ENCODE measurements around the gene SCUBE2. TPM values are rescaled to one million over a fixed set of nuclear protein-coding genes. Genes with fewer than 3 reads are reported as not detected.
A peak's percentile ranks its signal among the peaks of the same experiment; 100 is the strongest.

Gene SCUBE2
- total RNA-seq (2021; fragmentation: NEBNext Ultra II Directional; extraction: Animal tissue kit (Norgen Biotek cat#: 25700)): 1 to 10 TPM in 1 of 6 experiments, under 1 TPM in 5; 0.31 to 1.1 (median 0.80) TPM
- long read RNA-seq: 0 reads

DNA sequence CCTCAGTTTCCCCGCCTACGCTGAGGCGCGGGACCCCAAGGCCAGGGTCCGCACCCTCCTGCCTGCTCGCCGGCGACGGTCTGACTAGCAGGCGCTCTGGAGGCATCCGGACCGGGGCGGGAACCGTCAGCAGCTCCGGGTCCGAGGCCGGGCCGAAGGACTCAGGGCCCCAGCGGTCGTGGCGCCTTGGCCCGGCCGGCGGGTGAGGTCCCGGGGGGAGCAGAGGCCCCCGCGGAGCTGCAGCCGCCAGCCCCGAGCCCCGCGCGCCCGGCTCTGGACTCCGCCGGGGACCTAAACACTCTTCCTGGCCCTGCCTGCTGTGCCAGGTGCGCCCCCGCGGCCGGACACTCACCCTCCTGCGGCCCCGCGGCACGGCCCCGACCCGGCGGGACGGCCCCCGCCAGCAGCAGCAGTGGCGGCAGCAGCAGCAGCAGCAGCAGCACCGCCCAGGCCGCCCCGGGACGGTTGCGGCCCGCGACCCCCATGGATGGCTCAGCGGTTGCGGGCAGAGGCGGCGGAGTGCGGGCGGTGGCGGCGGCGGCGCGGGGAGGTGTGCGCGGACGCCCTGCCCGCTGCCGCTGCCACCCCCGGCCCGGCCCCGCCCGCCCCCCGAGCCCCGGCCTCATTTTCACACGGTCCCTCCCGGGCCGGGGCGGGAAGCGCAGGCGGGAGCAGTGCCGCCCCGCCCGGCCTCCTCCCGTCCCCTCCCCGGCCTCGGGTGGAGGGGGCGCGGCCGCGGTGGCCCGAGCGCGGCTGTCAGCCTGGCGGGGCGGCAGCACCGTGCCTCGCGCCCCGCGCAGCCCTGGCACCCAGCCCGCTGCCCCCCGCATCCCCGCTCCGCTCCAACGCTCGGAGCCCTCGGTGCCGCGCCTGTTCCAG, at the start of gene SCUBE2:
Gene SCUBE2 (minus strand): TSS at position 556 of the 879 bp plus-strand sequence. CDS start 71 bp downstream, at position 485.
- H3K27me3 Mint-ChIP-seq (ENCODE audit: insufficient read depth): peaks cover 17% of the 10 kb centered on the region
- H3K36me3 Mint-ChIP-seq (ENCODE audit: low read depth): no peaks in the 10 kb centered on the region
- no peaks in the 10 kb centered on the region for H3K9me3 Mint-ChIP-seq
- DNase-seq: no peak
- H3K27ac Mint-ChIP-seq: no peak within 1 kb of the TSS
- H3K4me1 Mint-ChIP-seq (ENCODE audit: low read depth): no peaks in the 10 kb centered on the region
- H3K4me3 Mint-ChIP-seq: peak within 1 kb of the TSS; percentile 77
- TF ChIP-seq, protein P1, sequence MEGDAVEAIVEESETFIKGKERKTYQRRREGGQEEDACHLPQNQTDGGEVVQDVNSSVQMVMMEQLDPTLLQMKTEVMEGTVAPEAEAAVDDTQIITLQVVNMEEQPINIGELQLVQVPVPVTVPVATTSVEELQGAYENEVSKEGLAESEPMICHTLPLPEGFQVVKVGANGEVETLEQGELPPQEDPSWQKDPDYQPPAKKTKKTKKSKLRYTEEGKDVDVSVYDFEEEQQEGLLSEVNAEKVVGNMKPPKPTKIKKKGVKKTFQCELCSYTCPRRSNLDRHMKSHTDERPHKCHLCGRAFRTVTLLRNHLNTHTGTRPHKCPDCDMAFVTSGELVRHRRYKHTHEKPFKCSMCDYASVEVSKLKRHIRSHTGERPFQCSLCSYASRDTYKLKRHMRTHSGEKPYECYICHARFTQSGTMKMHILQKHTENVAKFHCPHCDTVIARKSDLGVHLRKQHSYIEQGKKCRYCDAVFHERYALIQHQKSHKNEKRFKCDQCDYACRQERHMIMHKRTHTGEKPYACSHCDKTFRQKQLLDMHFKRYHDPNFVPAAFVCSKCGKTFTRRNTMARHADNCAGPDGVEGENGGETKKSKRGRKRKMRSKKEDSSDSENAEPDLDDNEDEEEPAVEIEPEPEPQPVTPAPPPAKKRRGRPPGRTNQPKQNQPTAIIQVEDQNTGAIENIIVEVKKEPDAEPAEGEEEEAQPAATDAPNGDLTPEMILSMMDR (IDR thresholded peaks at IDR 0.05): no peak

DNA sequence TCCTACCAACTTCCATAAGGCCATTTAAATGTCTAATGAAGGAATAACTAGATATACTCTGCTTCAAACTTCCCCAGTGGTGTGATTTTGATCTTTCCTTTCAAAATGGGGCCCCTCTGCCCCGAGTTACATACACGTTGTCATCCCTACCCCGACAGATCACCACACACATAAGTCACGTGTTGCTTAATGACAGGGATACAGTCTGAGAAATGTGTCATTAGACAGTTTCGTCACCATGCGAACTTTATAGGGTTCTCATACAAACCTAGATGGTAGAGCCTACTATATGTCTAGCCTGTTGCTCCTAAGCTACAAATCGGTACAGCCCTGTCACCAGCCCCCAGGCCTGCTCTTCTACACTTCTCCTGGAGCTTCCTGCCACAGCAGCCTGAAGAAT, 49.8 kb upstream of the SCUBE2 start:
- Mint-ChIP-seq H3K36me3 (ENCODE audit: low read depth) (peaks cover 66% of the 10 kb centered on the region), H3K4me3 (no peak overlapping the region), H3K27ac (no peak overlapping the region), H3K4me1 (ENCODE audit: low read depth) (peaks cover 49% of the 10 kb centered on the region), H3K9me3 (no peaks in the 10 kb centered on the region), H3K27me3 (ENCODE audit: insufficient read depth) (peaks cover 5% of the 10 kb centered on the region; the same call in 1 of the 2 replicates)
- TF ChIP-seq, protein P1 (IDR thresholded peaks at IDR 0.05): no peak
- no peak for DNase-seq

DNA sequence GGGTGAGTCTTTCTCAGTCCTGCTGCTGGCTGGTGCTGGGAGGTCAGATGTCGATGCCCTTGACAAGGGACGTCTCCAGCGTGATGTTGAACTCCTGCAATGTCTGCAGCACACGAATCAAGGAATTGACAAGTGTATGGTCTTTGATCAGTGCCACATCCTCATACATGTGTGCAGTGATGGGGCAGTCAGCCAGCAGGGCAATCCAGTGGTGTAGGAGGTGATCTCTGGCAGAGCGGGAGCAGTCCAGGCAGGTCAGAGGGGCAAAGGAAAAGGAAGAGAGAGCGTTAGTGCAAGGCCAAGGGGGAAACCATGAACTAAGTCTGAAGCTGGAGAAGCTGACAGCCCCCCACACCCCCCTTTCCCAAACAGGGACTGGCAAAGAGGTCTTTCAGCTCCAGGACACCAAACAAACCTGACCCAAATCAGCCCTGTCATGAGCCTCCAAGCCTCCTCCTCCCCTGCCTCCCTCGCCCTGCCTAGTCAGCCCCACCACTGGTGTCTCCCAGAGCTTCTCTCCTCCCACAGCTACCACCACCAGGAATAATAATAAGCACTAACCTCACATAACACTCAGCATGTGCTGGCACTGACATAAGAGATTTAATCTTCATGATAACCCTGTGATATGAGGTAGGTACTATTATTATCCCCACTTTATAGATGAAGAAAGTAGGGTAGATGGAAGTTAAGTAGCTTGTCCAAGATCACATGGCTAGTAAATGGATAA, 48.4 kb upstream of the SCUBE2 start:
- peak overlapping the region; percentile 71 for H3K27ac Mint-ChIP-seq
- peaks cover 5% of the 10 kb centered on the region; the same call in 1 of the 2 replicates for H3K27me3 Mint-ChIP-seq (ENCODE audit: insufficient read depth)
- H3K9me3 Mint-ChIP-seq: no peaks in the 10 kb centered on the region
- H3K4me1 Mint-ChIP-seq (ENCODE audit: low read depth): peaks cover 42% of the 10 kb centered on the region
- H3K4me3 Mint-ChIP-seq: no peak overlapping the region
- DNase-seq: no peak
- H3K36me3 Mint-ChIP-seq (ENCODE audit: low read depth): peaks cover 63% of the 10 kb centered on the region
- TF ChIP-seq, protein P1 (IDR thresholded peaks at IDR 0.05): no peak

DNA sequence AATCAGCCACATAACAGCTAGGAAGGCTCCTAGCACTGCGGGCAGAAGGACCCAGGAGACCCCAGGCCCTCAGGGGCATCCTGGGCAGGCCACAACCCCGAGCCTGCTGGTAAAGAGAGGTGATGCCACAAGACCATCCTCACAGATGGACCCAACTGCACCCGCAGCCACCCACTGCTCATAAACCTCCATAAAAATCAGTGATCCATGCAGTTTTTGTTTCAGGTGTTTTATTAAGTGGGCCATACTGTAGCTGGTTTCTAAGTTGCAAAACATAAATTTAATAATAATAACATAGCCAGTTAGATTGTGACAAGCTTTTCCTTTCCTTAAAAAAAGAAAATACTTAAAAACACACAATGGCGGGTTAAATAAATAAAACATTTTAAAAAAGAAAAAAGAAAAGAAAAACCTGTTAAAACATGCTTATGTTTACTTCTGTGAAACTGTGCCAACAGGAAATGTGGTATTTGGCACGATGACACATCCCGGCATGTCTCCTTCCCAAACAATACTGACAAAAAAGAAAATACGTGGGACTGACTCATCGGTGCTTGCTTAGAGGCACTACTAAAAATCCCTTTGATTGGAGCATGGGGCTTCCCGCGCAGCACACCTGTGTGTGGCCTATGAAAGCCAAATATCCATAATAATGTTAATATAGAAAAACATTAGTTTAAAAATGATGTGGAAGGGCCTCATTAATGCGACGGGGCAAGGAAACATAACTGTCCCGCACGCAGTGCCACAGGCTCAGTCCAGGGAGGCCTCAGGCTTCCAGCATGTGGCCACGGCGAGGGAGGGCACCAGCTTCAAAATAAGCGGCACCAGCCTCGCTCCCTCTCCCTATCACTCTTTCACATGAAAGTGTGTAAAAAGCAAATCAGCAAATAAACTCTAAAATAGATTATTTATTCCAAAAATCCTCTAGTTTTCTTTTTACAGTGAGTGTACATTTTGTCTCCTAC, 47.5 kb upstream of the SCUBE2 start:
- no peak overlapping the region for H3K4me3 Mint-ChIP-seq
- peaks cover 5% of the 10 kb centered on the region; the same call in 1 of the 2 replicates for H3K27me3 Mint-ChIP-seq (ENCODE audit: insufficient read depth)
- peaks cover 62% of the 10 kb centered on the region for H3K36me3 Mint-ChIP-seq (ENCODE audit: low read depth)
- TF ChIP-seq, protein P1 (IDR thresholded peaks at IDR 0.05): no peak
- peak overlapping the region; percentile 72 for H3K27ac Mint-ChIP-seq
- H3K4me1 Mint-ChIP-seq (ENCODE audit: low read depth): peaks cover 41% of the 10 kb centered on the region
- no peaks in the 10 kb centered on the region for H3K9me3 Mint-ChIP-seq
- peak; percentile 88 for DNase-seq

DNA sequence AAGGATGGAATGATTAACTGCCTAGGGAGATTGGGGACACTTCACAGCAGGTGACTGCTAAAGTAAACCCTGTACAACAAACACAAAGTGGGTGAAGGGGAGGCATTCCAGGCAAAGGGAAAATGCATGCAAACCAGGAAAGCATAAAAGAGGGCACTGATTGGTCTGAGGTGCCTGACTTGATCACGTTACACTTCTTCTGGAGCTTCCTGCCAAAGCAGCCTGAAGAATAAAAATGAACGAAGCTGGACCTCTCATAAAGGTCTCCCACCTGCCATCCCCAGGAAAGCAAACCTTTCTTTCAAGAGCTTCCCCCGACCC, 46.7 kb upstream of the SCUBE2 start:
- Mint-ChIP-seq H3K36me3 (ENCODE audit: low read depth) (peaks cover 59% of the 10 kb centered on the region), H3K27me3 (ENCODE audit: insufficient read depth) (peaks cover 5% of the 10 kb centered on the region; the same call in 1 of the 2 replicates), H3K4me3 (no peak overlapping the region), H3K27ac (peak overlapping the region; percentile 72), H3K4me1 (ENCODE audit: low read depth) (peaks cover 41% of the 10 kb centered on the region), H3K9me3 (no peaks in the 10 kb centered on the region)
- TF ChIP-seq, protein P1 (IDR thresholded peaks at IDR 0.05): no peak
- no peak for DNase-seq
